ENCODE results near the gene TMEM158.

The TMEM158 gene

GRCh38 chr3:45199837-45200648, 26.0 kb downstream of the TMEM158 start:
- DNase-seq (ENCODE audit: low spot score): no peak

- no peak for DNase-seq (ENCODE audit: low spot score)
Observed at GRCh38 chr3:45198264-45199260, 27.5 kb downstream of the TMEM158 start.

- no peak for DNase-seq (ENCODE audit: low spot score)
Observed at GRCh38 chr3:45194791-45195190, 31.3 kb downstream of the TMEM158 start.

- no peak for DNase-seq (ENCODE audit: low spot score)
Observed at GRCh38 chr3:45191924-45192417, 34.1 kb downstream of the TMEM158 start.

GRCh38 chr3:45191424-45191823, 34.7 kb downstream of the TMEM158 start:
- no peak for DNase-seq (ENCODE audit: low spot score)

- DNase-seq (ENCODE audit: low spot score): no peak
Observed at GRCh38 chr3:45188719-45189659, 37.1 kb downstream of the TMEM158 start.

GRCh38 chr3:45187694-45188141, 38.4 kb downstream of the TMEM158 start:
- DNase-seq (ENCODE audit: low spot score): no peak

- DNase-seq (ENCODE audit: low spot score): no peak
Observed at GRCh38 chr3:45186871-45187270, 39.2 kb downstream of the TMEM158 start.

- no peak for DNase-seq (ENCODE audit: low spot score)
Observed at GRCh38 chr3:45185461-45185860, 40.6 kb downstream of the TMEM158 start.

- no peak for DNase-seq (ENCODE audit: low spot score)
Observed at GRCh38 chr3:45185052-45185451, 41.0 kb downstream of the TMEM158 start.

GRCh38 chr3:45183872-45184262, 42.2 kb downstream of the TMEM158 start:
- no peak for DNase-seq (ENCODE audit: low spot score)

GRCh38 chr3:45182915-45183871, 42.9 kb downstream of the TMEM158 start:
- no peak for DNase-seq (ENCODE audit: low spot score)

GRCh38 chr3:45181496-45181895, 44.6 kb downstream of the TMEM158 start:
- no peak for DNase-seq (ENCODE audit: low spot score)

GRCh38 chr3:45180899-45181298, 45.2 kb downstream of the TMEM158 start:
- DNase-seq (ENCODE audit: low spot score): no peak

- DNase-seq (ENCODE audit: low spot score): no peak
Observed at GRCh38 chr3:45180051-45180450, 46.0 kb downstream of the TMEM158 start.

GRCh38 chr3:45179163-45179562, 46.9 kb downstream of the TMEM158 start:
- no peak for DNase-seq (ENCODE audit: low spot score)

GRCh38 chr3:45178183-45179023, 47.7 kb downstream of the TMEM158 start:
- DNase-seq (ENCODE audit: low spot score): no peak

- DNase-seq (ENCODE audit: low spot score): no peak
Observed at GRCh38 chr3:45176912-45177311, 49.2 kb downstream of the TMEM158 start.
